HepG2 (cell line): ENCODE data around the gene BPI. TPM values are rescaled to one million over a fixed set of nuclear protein-coding genes. Genes with fewer than 3 reads are reported as not detected.

Source experiments
- ATAC-seq: fragments of 200-7000 bp; cut with Tn5 transposase; 3 replicates; pipeline ENCODE4 v1.9.1; 2020; ENCODE audit warnings: mild to moderate bottlenecking, moderate library complexity
- BruUV-seq: library from RNA; stranded (reverse); fragments of 400-500 nt; replicated peaks from 2 replicates; lab custom pipeline; 2021; lab: Mats Ljungman, UMichigan
- CTCF ChIA-PET: fragments of 300-600 bp; formaldehyde crosslinking; extraction: SDS; loops from one replicate; lab custom pipeline; 2021; ENCODE audit warnings: low total read pairs, inconsistent platforms, low intra/inter-chr PET ratio; lab: Yijun Ruan, JAX
- POLR2A ChIA-PET: fragments of 350-600 bp; sonication (Branson Sonifier 250); formaldehyde crosslinking; loops from one replicate; lab custom pipeline; 2020; ENCODE audit warnings: antibody characterized with exemption, inconsistent platforms; lab: Yijun Ruan, JAX
- DNase-seq: peaks from one replicate; pipeline ENCODE4 v3.0.0-alpha.2; 2015; ENCODE audit warnings: low spot score
- FAIRE-seq: peaks from 3 replicates; lab custom pipeline; 2011; peaks lifted over from hg19 to GRCh38; lab: Jason Lieb, UNC
- H2AFZ ChIP-seq: one replicate; pipeline ENCODE4 v1.6.1; 2011; ENCODE audit warnings: low read length, inconsistent platforms
- H3K27ac ChIP-seq: fragments of 300-600 bp; 3 replicates; pipeline ENCODE4 v1.8.0; 2011; ENCODE audit warnings: mixed run types, mild to moderate bottlenecking, mixed read lengths, low read length, inconsistent platforms; ENCODE audit not compliant: insufficient read depth; ENCODE audit errors: extremely low read length
- H3K27me3 ChIP-seq, 2 experiments: fragments of 200-600 bp in 1 of 2; 2 replicates in 1 of 2; 3 replicates in 1 of 2; pipeline versions ENCODE4 v1.6.0 to v1.8.0; 2011; ENCODE audit warnings: low read length in 2 of 2, mild to moderate bottlenecking in 2 of 2, moderate library complexity in 2 of 2, inconsistent platforms in 1 of 2; ENCODE audit not compliant: insufficient read depth in 2 of 2, control insufficient read depth in 1 of 2
- H3K36me3 ChIP-seq, 2 experiments: fragments of 200-600 bp in 1 of 2; replicated peaks in 1 of 2; 2 replicates in 1 of 2; 3 replicates in 1 of 2; pipeline versions ENCODE4 v1.5.1 to v1.8.0; 2011; ENCODE audit warnings: low read length in 2 of 2, inconsistent platforms in 1 of 2; ENCODE audit not compliant: insufficient read depth in 2 of 2, control insufficient read depth in 1 of 2
- H3K4me1 ChIP-seq: 2 replicates; pipeline ENCODE4 v1.5.1; 2012; ENCODE audit warnings: low read length, inconsistent platforms; ENCODE audit not compliant: insufficient read depth
- H3K4me2 ChIP-seq: 2 replicates; pipeline ENCODE4 v1.6.0; 2011; ENCODE audit warnings: low read depth, low read length, inconsistent platforms
- H3K4me3 ChIP-seq, 3 experiments: fragments of 200-600 bp in 1 of 3; sonication (generic), shearing (Covaris generic) in 1 of 3; replicated peaks in 1 of 3; 2 replicates each; pipeline ENCODE4 v1.5.1; 2011 to 2016; ENCODE audit warnings: low read length in 3 of 3, inconsistent platforms in 2 of 3, low read depth in 2 of 3, mild to moderate bottlenecking in 2 of 3, control low read depth in 1 of 3, mixed read lengths in 1 of 3; ENCODE audit not compliant: insufficient read depth in 1 of 3
- H3K79me2 ChIP-seq: one replicate; pipeline ENCODE4 v1.6.1; 2011; ENCODE audit warnings: low read length, inconsistent platforms; ENCODE audit not compliant: insufficient read depth
- H3K9ac ChIP-seq: 2 replicates; pipeline ENCODE4 v1.6.0; 2011; ENCODE audit warnings: mild to moderate bottlenecking, low read depth, low read length, inconsistent platforms; ENCODE audit not compliant: insufficient read depth
- H3K9me3 ChIP-seq: 2 replicates; pipeline ENCODE4 v1.5.1; 2012; ENCODE audit warnings: mild to moderate bottlenecking, low read length
- H4K20me1 ChIP-seq: 2 replicates; pipeline ENCODE4 v1.6.0; 2011; ENCODE audit warnings: inconsistent platforms, mild to moderate bottlenecking, low read length, moderate library complexity; ENCODE audit not compliant: insufficient read depth
- BRD4 ChIP-seq: sonication (generic); formaldehyde crosslinking; IDR thresholded peaks from 2 replicates; pipeline ENCODE4 v1.4.0; 2020; ENCODE audit warnings: missing genetic modification reagents
- EP300 ChIP-seq, 3 experiments: sonication (generic) in 1 of 3; formaldehyde crosslinking in 1 of 3; IDR thresholded peaks; 2 replicates each; pipeline versions ENCODE4 v1.5.1 to v1.6.1; 2011 to 2020; ENCODE audit warnings: low read depth in 2 of 3, low read length in 2 of 3, borderline replicate concordance in 1 of 3, improper control_type of control experiment in 1 of 3, mild to moderate bottlenecking in 1 of 3, missing genetic modification reagents in 1 of 3, moderate library complexity in 1 of 3
- JUN ChIP-seq: sonication (generic); formaldehyde crosslinking; IDR thresholded peaks from 2 replicates; pipeline ENCODE4 v1.4.0; 2020; ENCODE audit warnings: mild to moderate bottlenecking, missing genetic modification reagents
- KLF12 ChIP-seq: sonication (generic); formaldehyde crosslinking; IDR thresholded peaks from 2 replicates; pipeline ENCODE4 v1.4.0; 2020; ENCODE audit warnings: missing genetic modification reagents, borderline replicate concordance
- MTA1 ChIP-seq: sonication (generic); formaldehyde crosslinking; IDR thresholded peaks from 2 replicates; pipeline ENCODE4 v1.4.0; 2020; ENCODE audit warnings: missing genetic modification reagents, mild to moderate bottlenecking, borderline replicate concordance
- NCOA5 ChIP-seq: sonication (generic); formaldehyde crosslinking; IDR thresholded peaks from 2 replicates; pipeline ENCODE4 v1.4.0; 2020; ENCODE audit warnings: missing genetic modification reagents
- SATB2 ChIP-seq: sonication (generic); formaldehyde crosslinking; IDR thresholded peaks from 2 replicates; pipeline ENCODE4 v1.5.0; 2020; ENCODE audit warnings: missing genetic modification reagents
- SRSF1 ChIP-seq: fragments of 200-400 bp; formaldehyde crosslinking; optimal IDR thresholded peaks from 2 replicates; pipeline ENCODE3; 2017; ENCODE audit warnings: mild to moderate bottlenecking, low read depth, low read length, moderate library complexity
- ZBTB7A ChIP-seq: sonication (generic); formaldehyde crosslinking; IDR thresholded peaks from 2 replicates; pipeline ENCODE4 v1.8.0; 2022; ENCODE audit warnings: mild to moderate bottlenecking, missing genetic modification reagents
- ZKSCAN1 ChIP-seq: fragments of 150-350 bp; IDR thresholded peaks from 2 replicates; pipeline ENCODE4 v1.6.1; 2014; ENCODE audit warnings: low read length
- ZNF138 ChIP-seq: sonication (generic); formaldehyde crosslinking; IDR thresholded peaks from 2 replicates; pipeline ENCODE4 v1.5.0; 2020; ENCODE audit warnings: mild to moderate bottlenecking, low read depth, missing genetic modification reagents
- ZNF225 ChIP-seq: sonication (generic); formaldehyde crosslinking; IDR thresholded peaks from 2 replicates; pipeline ENCODE4 v1.4.0; 2020; ENCODE audit warnings: mild to moderate bottlenecking, missing genetic modification reagents
- ZNF382 ChIP-seq: sonication (generic); formaldehyde crosslinking; IDR thresholded peaks from 2 replicates; pipeline ENCODE4 v1.5.0; 2020; ENCODE audit warnings: missing genetic modification reagents, mild to moderate bottlenecking, borderline replicate concordance
- WGBS: methylation state at CpG from one replicate; pipeline ENCODE4 v1.1.6; 2017; ENCODE audit warnings: low lambda C conversion rate; 5-methylcytosine and 5-hydroxymethylcytosine counted together
- in situ Hi-C: cut with HindIII; loops from 2 replicates; pipeline ENCODE4 v1.10.0; 2017; ENCODE audit warnings: low pct_unique_long_range_greater_than_20kb; ENCODE audit not compliant: extremely low pct_ligation_motif_present
- intact Hi-C: fragments of 100-400 bp; cut with micrococcal nuclease; formaldehyde crosslinking; loops from one replicate; pipeline ENCODE4 v1.10.0; 2022; ENCODE audit not compliant: unreplicated experiment
- polyA plus RNA-seq, 8 experiments: library from polyadenylated mRNA; depleted of rRNA in 3 of 8; stranded (reverse) in 7 of 8; unstranded in 1 of 8; fragments of >200 nt; fragmentation: Illumina TruSeq in 4 of 8; extraction: Trizol in 4 of 8; gene quantifications; 2 replicates each; pipeline versions ENCODE4 v1.2.1 to v1.2.3, GENCODE V29; 2011 to 2016; ENCODE audit warnings: low read depth in 4 of 8, missing spikeins in 1 of 8, mixed read lengths in 1 of 8; ENCODE audit not compliant: insufficient read depth in 1 of 8
- total RNA-seq, 5 experiments: library from RNA; depleted of rRNA; stranded (reverse); fragments of >200 nt; fragmentation: Illumina TruSeq; extraction: Trizol; gene quantifications; 2 replicates each; pipeline ENCODE4 v1.2.3, GENCODE V29; 2016; ENCODE audit warnings: low read depth in 1 of 5
- TF ChIP-seq, protein P1 (sequence below): sonication (generic); formaldehyde crosslinking; IDR thresholded peaks from 2 replicates; pipeline ENCODE4 v1.5.1; 2020; ENCODE audit warnings: missing genetic modification reagents, mild to moderate bottlenecking, borderline replicate concordance
- TF ChIP-seq, protein P2 (sequence below): sonication (generic); formaldehyde crosslinking; IDR thresholded peaks from 2 replicates; pipeline ENCODE4 v1.4.0; 2020; ENCODE audit warnings: missing genetic modification reagents, borderline replicate concordance

Gene BPI
- total and polyA plus RNA-seq, 2 of the 13 experiments (the other 11 are each of a cell fraction or from before 2014, with no cell fraction given), result not detected

DNA sequence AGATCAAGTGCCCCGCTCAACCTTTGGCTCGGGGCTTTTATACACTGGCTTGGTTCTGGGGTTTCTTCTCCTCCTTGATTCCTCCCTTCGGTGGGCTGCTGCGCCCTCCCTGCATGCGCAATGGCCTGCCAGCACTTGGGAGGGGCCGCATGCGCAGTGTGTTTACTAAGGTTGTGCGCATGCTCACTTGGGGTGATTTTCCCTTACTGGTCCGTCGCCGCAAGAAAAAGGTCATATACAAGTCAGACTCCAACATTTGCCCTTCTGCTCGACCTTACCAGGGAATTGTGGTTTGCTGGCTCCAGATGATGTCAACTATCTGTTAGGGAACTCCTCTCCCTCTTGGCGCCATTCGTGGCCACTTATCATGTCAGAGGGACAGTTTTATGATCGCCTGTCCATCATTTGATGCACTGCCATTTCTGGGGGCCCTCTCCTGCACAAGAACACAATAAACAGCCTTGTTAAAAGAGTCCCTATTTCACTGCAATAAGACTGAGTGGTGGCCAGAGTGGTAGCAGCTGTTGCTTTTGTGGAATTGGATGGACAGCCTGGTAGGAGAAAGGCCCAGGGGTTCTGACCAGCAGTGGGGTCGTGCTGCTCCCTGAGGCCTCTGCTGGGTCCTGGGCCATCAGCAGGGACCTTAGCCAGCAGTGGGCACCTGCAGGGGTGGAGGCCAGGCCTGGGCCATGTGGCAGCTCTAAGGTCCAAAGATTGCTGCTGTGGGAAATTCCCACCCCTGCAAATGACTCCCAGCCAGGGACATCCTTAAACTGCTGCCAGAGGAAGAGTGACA lies 39.6 kb downstream of the BPI start (continued):
- TF ChIP-seq, protein P1, sequence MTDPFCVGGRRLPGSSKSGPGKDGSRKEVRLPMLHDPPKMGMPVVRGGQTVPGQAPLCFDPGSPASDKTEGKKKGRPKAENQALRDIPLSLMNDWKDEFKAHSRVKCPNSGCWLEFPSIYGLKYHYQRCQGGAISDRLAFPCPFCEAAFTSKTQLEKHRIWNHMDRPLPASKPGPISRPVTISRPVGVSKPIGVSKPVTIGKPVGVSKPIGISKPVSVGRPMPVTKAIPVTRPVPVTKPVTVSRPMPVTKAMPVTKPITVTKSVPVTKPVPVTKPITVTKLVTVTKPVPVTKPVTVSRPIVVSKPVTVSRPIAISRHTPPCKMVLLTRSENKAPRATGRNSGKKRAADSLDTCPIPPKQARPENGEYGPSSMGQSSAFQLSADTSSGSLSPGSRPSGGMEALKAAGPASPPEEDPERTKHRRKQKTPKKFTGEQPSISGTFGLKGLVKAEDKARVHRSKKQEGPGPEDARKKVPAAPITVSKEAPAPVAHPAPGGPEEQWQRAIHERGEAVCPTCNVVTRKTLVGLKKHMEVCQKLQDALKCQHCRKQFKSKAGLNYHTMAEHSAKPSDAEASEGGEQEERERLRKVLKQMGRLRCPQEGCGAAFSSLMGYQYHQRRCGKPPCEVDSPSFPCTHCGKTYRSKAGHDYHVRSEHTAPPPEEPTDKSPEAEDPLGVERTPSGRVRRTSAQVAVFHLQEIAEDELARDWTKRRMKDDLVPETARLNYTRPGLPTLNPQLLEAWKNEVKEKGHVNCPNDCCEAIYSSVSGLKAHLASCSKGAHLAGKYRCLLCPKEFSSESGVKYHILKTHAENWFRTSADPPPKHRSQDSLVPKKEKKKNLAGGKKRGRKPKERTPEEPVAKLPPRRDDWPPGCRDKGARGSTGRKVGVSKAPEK (CRISPR knock-in tag), result peak; percentile 69; the same call in 1 of the 2 replicates
- no peak for TF ChIP-seq KLF12 (CRISPR knock-in tag)
- TF ChIP-seq SATB2 (CRISPR knock-in tag), result 0 out of 2 replicates have a peak, but pooled peaks have one; percentile 59
- TF ChIP-seq ZNF138, result peak; percentile 22; the same call in 1 of the 2 replicates
- peak; percentile 54; the same call in 1 of the 2 replicates for TF ChIP-seq JUN (CRISPR knock-in tag)
- no peak for TF ChIP-seq ZNF382 (CRISPR knock-in tag)
- TF ChIP-seq, all 625 proteins: peak for 286

DNA sequence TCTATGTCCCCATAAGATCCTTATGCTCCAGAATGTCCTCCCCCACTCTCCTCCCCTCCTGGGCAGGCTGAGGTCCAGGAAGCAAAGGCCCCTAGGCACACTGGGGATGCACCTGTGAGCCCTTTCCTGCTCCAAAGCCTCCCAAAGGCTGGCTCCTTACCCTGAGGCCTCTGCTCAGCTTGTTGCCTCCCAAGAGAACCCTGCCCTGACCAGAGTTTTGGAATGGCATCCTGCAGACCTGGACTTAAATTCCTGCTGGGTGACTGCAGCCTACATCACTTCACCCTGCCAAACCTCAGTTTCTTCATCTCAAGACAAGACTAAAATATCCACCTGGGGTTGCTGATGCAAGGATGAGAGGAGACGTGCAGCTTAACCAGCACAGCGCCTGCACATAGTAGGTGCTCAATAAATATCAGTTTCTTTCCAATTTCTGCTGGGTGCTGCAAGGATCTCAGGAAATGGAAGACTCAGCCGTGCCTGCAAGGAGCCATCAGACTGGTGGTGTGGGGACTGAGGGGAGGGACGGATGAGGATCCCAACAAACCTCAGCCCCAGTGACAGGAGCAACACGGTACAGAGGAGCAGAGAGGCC lies 40.2 kb downstream of the BPI start:
- Histone ChIP-seq H3K9me3 (no peaks in the 10 kb centered on the region), H2AFZ (no peak overlapping the region), H3K4me3 (peak overlapping the region in 1 of 3 experiments; percentile 65; a peak in 2 of 6 replicates), H3K4me1 (peaks cover 35% of the 10 kb centered on the region), H3K27me3 (peaks cover 0 to 1% of the 10 kb centered on the region in 2 experiments; a peak in 1 of 5 replicates), H4K20me1 (no peaks in the 10 kb centered on the region), H3K27ac (no peak overlapping the region), H3K9ac (no peak overlapping the region; the same call in 1 of the 2 replicates), H3K36me3 (no peaks in the 10 kb centered on the region), H3K79me2 (no peaks in the 10 kb centered on the region), H3K4me2 (peak overlapping the region; percentile 97)
- in situ Hi-C loops, result no loop called here
- no peak for DNase-seq
- peak; percentile 9; the same call in 1 of the 3 replicates for ATAC-seq
- CTCF ChIA-PET, result no interaction called here
- 81% methylated on average over 5 of the region's 5 CpGs for WGBS
- FAIRE-seq, result no peak
- TF ChIP-seq SRSF1 (no peak), MTA1 (CRISPR knock-in tag) (0 out of 2 replicates have a peak, but pooled peaks have one; percentile 6), NCOA5 (no peak), EP300 (IDR thresholded peaks at IDR 0.05; ENCODE audit: low read depth in 2 of 2, low read length in 2 of 2) (no peak), EP300 (CRISPR knock-in tag; IDR thresholded peaks at IDR 0.05; ENCODE audit: borderline replicate concordance) (peak; percentile 6; the same call in 1 of the 2 replicates), ZBTB7A (CRISPR knock-in tag) (0 out of 2 replicates have a peak, but pooled peaks have one; percentile 20), ZKSCAN1 (peak; percentile 63), BRD4 (CRISPR knock-in tag) (peak; percentile 82; the same call in 1 of the 2 replicates), ZNF225 (CRISPR knock-in tag) (peak; percentile 68; the same call in 1 of the 2 replicates)
- TF ChIP-seq, protein P2, sequence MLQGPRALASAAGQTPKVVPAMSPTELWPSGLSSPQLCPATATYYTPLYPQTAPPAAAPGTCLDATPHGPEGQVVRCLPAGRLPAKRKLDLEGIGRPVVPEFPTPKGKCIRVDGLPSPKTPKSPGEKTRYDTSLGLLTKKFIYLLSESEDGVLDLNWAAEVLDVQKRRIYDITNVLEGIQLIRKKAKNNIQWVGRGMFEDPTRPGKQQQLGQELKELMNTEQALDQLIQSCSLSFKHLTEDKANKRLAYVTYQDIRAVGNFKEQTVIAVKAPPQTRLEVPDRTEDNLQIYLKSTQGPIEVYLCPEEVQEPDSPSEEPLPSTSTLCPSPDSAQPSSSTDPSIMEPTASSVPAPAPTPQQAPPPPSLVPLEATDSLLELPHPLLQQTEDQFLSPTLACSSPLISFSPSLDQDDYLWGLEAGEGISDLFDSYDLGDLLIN (CRISPR knock-in tag), result 0 out of 2 replicates have a peak, but pooled peaks have one; percentile 5
- POLR2A ChIA-PET, result no interaction called here
- no TSS peak for BruUV-seq
- intact Hi-C loops, result no loop called here
